Measurements from ENCODE around the gene STX19. TPM values are rescaled to one million over a fixed set of nuclear protein-coding genes. Genes with fewer than 3 reads are reported as not detected.
A peak's percentile ranks its signal among the peaks of the same experiment; 100 is the strongest.

Gene STX19
- polyA plus RNA-seq, 3 donors: not detected

DNA sequence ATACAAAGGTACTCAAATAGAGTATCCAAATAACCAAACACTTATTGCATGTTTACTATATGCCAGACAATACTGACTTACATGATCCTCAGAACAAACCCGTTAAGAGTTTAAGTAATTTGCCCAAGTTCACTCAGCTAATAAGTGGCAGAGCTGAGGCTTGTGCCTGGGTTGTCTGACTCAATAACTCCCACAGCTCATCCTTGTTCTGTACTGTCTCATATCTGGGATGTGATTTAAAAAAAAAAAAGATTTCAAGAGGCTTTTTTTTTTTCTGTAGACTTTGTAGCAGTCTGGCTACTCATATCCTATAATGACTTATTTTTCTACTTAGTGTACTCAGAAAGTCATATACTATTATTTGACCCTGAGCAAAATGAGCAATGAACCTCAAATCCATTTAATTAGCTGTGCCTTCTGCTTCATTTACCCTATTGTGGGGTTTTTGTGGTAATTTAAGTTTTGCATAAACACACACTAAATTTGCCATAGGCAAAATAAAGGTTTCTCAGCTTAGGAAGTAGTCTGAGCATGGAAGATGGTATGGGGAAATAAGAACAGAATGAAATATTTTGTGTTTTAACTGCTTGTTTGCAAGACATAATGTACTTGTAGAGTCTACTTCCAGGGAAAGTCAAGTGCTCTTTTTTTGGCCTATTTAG is 37.6 kb upstream of the STX19 start:
- Mint-ChIP-seq H3K4me1 (peaks cover 36% of the 10 kb centered on the region), H3K9me3 (peaks cover 0 to 4% (median 2%) of the 10 kb centered on the region in 7 donors), H3K27me3 (ENCODE audit: low read depth in 3 of 3) (peaks cover 0 to 1% (median 0%) of the 10 kb centered on the region in 3 donors), H3K36me3 (peaks cover 26 to 27% of the 10 kb centered on the region in 2 donors), H3K27ac (peak overlapping the region in 3 of 7 donors; percentile 23 to 57 (median 38)), H3K4me3 (no peak overlapping the region)
- H3K9me3 ChIP-seq (replicated peaks in 1 of 2; ENCODE audit: control insufficient read depth in 1 of 2, insufficient read depth in 1 of 2, low read length in 2 of 2): no peaks in the 10 kb centered on the region
- TF ChIP-seq, protein P1, sequence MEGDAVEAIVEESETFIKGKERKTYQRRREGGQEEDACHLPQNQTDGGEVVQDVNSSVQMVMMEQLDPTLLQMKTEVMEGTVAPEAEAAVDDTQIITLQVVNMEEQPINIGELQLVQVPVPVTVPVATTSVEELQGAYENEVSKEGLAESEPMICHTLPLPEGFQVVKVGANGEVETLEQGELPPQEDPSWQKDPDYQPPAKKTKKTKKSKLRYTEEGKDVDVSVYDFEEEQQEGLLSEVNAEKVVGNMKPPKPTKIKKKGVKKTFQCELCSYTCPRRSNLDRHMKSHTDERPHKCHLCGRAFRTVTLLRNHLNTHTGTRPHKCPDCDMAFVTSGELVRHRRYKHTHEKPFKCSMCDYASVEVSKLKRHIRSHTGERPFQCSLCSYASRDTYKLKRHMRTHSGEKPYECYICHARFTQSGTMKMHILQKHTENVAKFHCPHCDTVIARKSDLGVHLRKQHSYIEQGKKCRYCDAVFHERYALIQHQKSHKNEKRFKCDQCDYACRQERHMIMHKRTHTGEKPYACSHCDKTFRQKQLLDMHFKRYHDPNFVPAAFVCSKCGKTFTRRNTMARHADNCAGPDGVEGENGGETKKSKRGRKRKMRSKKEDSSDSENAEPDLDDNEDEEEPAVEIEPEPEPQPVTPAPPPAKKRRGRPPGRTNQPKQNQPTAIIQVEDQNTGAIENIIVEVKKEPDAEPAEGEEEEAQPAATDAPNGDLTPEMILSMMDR (IDR thresholded peaks at IDR 0.05): no peak
- no peak overlapping the region for H3K4me3 ChIP-seq (replicated peaks in 1 of 3; ENCODE audit: low read depth in 2 of 3, low read length in 3 of 3)
- peaks cover 25% of the 10 kb centered on the region for H4K20me1 ChIP-seq (ENCODE audit: insufficient read depth, low read length)
- peaks cover 0 to 26% of the 10 kb centered on the region in 2 donors for H3K36me3 ChIP-seq (replicated peaks in 1 of 2; ENCODE audit: control insufficient read depth in 1 of 2, insufficient read depth in 2 of 2, low read length in 2 of 2)
- intact Hi-C loops (cut with micrococcal nuclease): loop anchor here (5.0 kb wide), 1 partner anchor 59 kb away; no protein-coding TSS in a partner anchor
- H3K27me3 ChIP-seq (ENCODE audit: control insufficient read depth in 2 of 2, insufficient read depth in 2 of 2, low read length in 2 of 2): no peaks in the 10 kb centered on the region
- no peak overlapping the region for H2AFZ ChIP-seq (ENCODE audit: insufficient read depth, low read depth, low read length, poor library complexity, severe bottlenecking)
- peaks cover 31 to 39% of the 10 kb centered on the region in 2 donors for H3K4me1 ChIP-seq (ENCODE audit: control insufficient read depth in 1 of 2, insufficient read depth in 2 of 2, low read length in 2 of 2)
- H3K27ac ChIP-seq (ENCODE audit: low read depth in 1 of 2, low read length in 2 of 2): peak overlapping the region in 1 of 2 donors; percentile 94
- H3K9ac ChIP-seq (ENCODE audit: insufficient read depth, low read length, poor library complexity, severe bottlenecking): no peak overlapping the region
- no peak overlapping the region for H3K4me2 ChIP-seq (replicated peaks; ENCODE audit: extremely low read depth, low read length, poor library complexity, severe bottlenecking)
- WGBS (ENCODE audit: insufficient coverage): no CpG with 5 or more reads among the region's 1 CpG
- peaks cover 71% of the 10 kb centered on the region for H3K79me2 ChIP-seq (ENCODE audit: insufficient read depth, low read length)
- DNase-seq: no peak

DNA sequence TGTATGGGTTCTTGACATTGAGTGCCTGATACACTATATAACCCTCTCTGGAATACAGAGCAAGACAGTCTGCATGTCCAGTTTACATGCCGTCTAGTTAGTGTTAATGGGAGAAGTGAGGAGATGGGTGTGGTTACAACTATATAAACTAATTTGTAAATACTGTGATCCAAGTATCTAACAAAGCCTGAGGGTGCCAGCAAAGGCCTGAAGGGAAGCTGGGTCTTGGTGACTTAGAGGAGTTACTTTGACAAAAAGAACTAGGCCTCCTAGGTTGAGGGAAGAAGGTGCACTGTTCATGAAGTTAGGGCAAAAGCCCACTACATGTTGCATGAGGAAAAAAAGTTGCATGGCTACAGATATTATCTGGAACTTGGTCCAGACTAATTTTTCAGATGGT is 36.7 kb upstream of the STX19 start:
- peaks cover 31 to 39% of the 10 kb centered on the region in 2 donors for H3K4me1 ChIP-seq (ENCODE audit: control insufficient read depth in 1 of 2, insufficient read depth in 2 of 2, low read length in 2 of 2)
- H3K36me3 Mint-ChIP-seq: peaks cover 25 to 30% of the 10 kb centered on the region in 2 donors
- H4K20me1 ChIP-seq (ENCODE audit: insufficient read depth, low read length): peaks cover 16% of the 10 kb centered on the region
- H3K27ac ChIP-seq (ENCODE audit: low read depth in 1 of 2, low read length in 2 of 2): peak overlapping the region in 1 of 2 donors; percentile 94
- peak overlapping the region in 1 of 3 experiments; percentile 80 for H3K4me3 ChIP-seq (replicated peaks in 1 of 3; ENCODE audit: low read depth in 2 of 3, low read length in 3 of 3)
- H3K36me3 ChIP-seq (replicated peaks in 1 of 2; ENCODE audit: control insufficient read depth in 1 of 2, insufficient read depth in 2 of 2, low read length in 2 of 2): peaks cover 0 to 26% of the 10 kb centered on the region in 2 donors
- TF ChIP-seq, protein P1 (IDR thresholded peaks at IDR 0.05): no peak
- WGBS (ENCODE audit: insufficient coverage): no CpG with 5 or more reads among the region's 1 CpG
- no peaks in the 10 kb centered on the region for H3K27me3 ChIP-seq (ENCODE audit: control insufficient read depth in 2 of 2, insufficient read depth in 2 of 2, low read length in 2 of 2)
- peaks cover 0 to 4% (median 2%) of the 10 kb centered on the region in 7 donors for H3K9me3 Mint-ChIP-seq
- H3K27ac Mint-ChIP-seq: peak overlapping the region; percentile 70 to 100 (median 88)
- peaks cover 0 to 1% (median 0%) of the 10 kb centered on the region in 3 donors for H3K27me3 Mint-ChIP-seq (ENCODE audit: low read depth in 3 of 3)
- peaks cover 64% of the 10 kb centered on the region for H3K79me2 ChIP-seq (ENCODE audit: insufficient read depth, low read length)
- H2AFZ ChIP-seq (ENCODE audit: insufficient read depth, low read depth, low read length, poor library complexity, severe bottlenecking): no peak overlapping the region
- peaks cover 36% of the 10 kb centered on the region for H3K4me1 Mint-ChIP-seq
- H3K9ac ChIP-seq (ENCODE audit: insufficient read depth, low read length, poor library complexity, severe bottlenecking): no peak overlapping the region
- H3K4me3 Mint-ChIP-seq: peak overlapping the region in 1 of 2 donors; percentile 35
- no peak for DNase-seq
- intact Hi-C loops (cut with micrococcal nuclease): loop anchor here (5.0 kb wide), 1 partner anchor 58 kb away; no protein-coding TSS in a partner anchor
- peak overlapping the region; percentile 85 for H3K4me2 ChIP-seq (replicated peaks; ENCODE audit: extremely low read depth, low read length, poor library complexity, severe bottlenecking)
- no peaks in the 10 kb centered on the region for H3K9me3 ChIP-seq (replicated peaks in 1 of 2; ENCODE audit: control insufficient read depth in 1 of 2, insufficient read depth in 1 of 2, low read length in 2 of 2)

Data from CD14-positive monocyte (primary cell).